Nucleus accumbens (tissue), 56 donors: ENCODE data around the gene ATP6V0C.
"Not testable (repeated sequence)": the region's sequence is repeated elsewhere in the genome, so short reads cannot be mapped to it uniquely, and the experiment has no call there.

Experiments
- DNase-seq, 56 donors: peaks; one replicate each; lab custom pipeline; 2025; lab: John Stamatoyannopoulos, UW

The ATP6V0C gene

GRCh38 chr16:2524339-2524938 is 10.7 kb downstream of the ATP6V0C start:
- no peak for DNase-seq

- no peak for DNase-seq
Observed at GRCh38 chr16:2526135-2526534, 12.4 kb downstream of the ATP6V0C start.

GRCh38 chr16:2527071-2527783 is 13.5 kb downstream of the ATP6V0C start:
- DNase-seq: no peak

GRCh38 chr16:2527784-2528100 is 14.0 kb downstream of the ATP6V0C start:
- no peak for DNase-seq

- no peak for DNase-seq
Observed at GRCh38 chr16:2528161-2529060, 14.7 kb downstream of the ATP6V0C start.

- no peak for DNase-seq
Observed at GRCh38 chr16:2529061-2529931, 15.5 kb downstream of the ATP6V0C start.

- DNase-seq: no peak
Observed at GRCh38 chr16:2529961-2530628, 16.3 kb downstream of the ATP6V0C start.

- DNase-seq: no peak
Observed at GRCh38 chr16:2530629-2531318, 17.0 kb downstream of the ATP6V0C start.

- peak in 1 of 56 donors; percentile 48 for DNase-seq
Observed at GRCh38 chr16:2531371-2531695, 17.6 kb downstream of the ATP6V0C start, which contains the start of gene CEMP1. Gene CEMP1, minus strand, starts transcription at chr16:2531408. Its CDS starts 335 bp downstream, at chr16:2531073.

- peak; percentile 80 to 99 (median 94) for DNase-seq
Observed at GRCh38 chr16:2531696-2532493, 18.1 kb downstream of the ATP6V0C start.

- peak in 44 of 56 donors; percentile 36 to 79 (median 59) for DNase-seq
Observed at GRCh38 chr16:2532494-2533141, 18.9 kb downstream of the ATP6V0C start.

GRCh38 chr16:2533142-2533755 is 19.5 kb downstream of the ATP6V0C start:
- not testable (repeated sequence) for DNase-seq

- DNase-seq: no peak
Observed at GRCh38 chr16:2533912-2534311, 20.2 kb downstream of the ATP6V0C start.

- DNase-seq: not testable (repeated sequence)
Observed at GRCh38 chr16:2534335-2534734, 20.6 kb downstream of the ATP6V0C start.

- no peak for DNase-seq
Observed at GRCh38 chr16:2535625-2536013, 21.9 kb downstream of the ATP6V0C start.

- DNase-seq: peak in 55 of 56 donors; percentile 53 to 96 (median 91)
Observed at GRCh38 chr16:2537451-2538379, 24.0 kb downstream of the ATP6V0C start, which contains the start of gene PDPK1. Gene PDPK1, plus strand, starts transcription at chr16:2538021. Its CDS starts 92 bp downstream, at chr16:2538113.
